Measurements from ENCODE around the gene ZBED3.
"Not testable (repeated sequence)": the region's sequence is repeated elsewhere in the genome, so short reads cannot be mapped to it uniquely, and the experiment has no call there.

The ZBED3 gene

DNA sequence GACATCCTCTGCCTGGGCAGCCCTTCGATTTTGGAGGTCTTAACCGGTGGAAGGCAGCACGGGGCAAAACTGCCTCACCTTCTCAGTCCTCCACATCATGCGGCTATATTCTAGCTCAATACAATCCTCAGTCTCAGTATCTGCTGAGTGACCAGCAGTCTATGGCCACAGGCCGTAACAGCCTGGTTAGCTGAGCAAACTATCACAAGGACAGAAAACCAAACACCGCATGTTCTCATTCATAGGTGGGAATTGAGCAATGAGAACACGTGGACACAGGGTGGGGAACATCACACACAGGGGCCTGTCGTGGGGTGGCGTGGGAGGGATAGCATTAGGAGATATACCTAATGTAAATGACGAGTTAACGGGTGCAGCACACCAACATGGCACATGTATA, 6.6 kb downstream of the ZBED3 start:
- Histone ChIP-seq H3K4me1 (ENCODE audit: control extremely low read depth in 1 of 4, control insufficient read depth in 4 of 4, insufficient read depth in 4 of 4, low read length in 3 of 4) (peaks cover 0 to 21% (median 10%) of the 10 kb centered on the region in 4 experiments), H3K36me3 (ENCODE audit: control insufficient read depth in 4 of 4, insufficient read depth in 4 of 4, low read length in 3 of 4) (peaks cover 9 to 38% (median 15%) of the 10 kb centered on the region in 4 experiments)
- WGBS (ENCODE audit: insufficient coverage) = 98% methylated on average over 6 of the region's 11 CpGs
- CTCF ChIA-PET; H3K9me3 ChIP-seq (ENCODE audit: control extremely low read depth in 1 of 5, control insufficient read depth in 4 of 5, insufficient read depth in 2 of 5, low read depth in 1 of 5, low read length in 4 of 5); H3K27me3 ChIP-seq (replicated peaks in 2 of 5; ENCODE audit: control insufficient read depth in 4 of 5, insufficient read depth in 5 of 5, low read length in 4 of 5); H3K4me3 ChIP-seq (ENCODE audit: control insufficient read depth in 1 of 7, extremely low read depth in 1 of 7, insufficient read depth in 4 of 7, low read depth in 2 of 7, low read length in 6 of 7); H3K27ac ChIP-seq (ENCODE audit: insufficient read depth in 1 of 2, low read depth in 1 of 2, low read length in 2 of 2, poor library complexity in 1 of 2, severe bottlenecking in 2 of 2); DNase-seq; POLR2A ChIA-PET: not testable (repeated sequence)

GRCh38 chr5:77077829-77078176, 9.3 kb downstream of the ZBED3 start:
- peak overlapping the region; percentile 51 to 80 (median 67) for H3K4me3 ChIP-seq (ENCODE audit: control insufficient read depth in 1 of 7, extremely low read depth in 1 of 7, insufficient read depth in 4 of 7, low read depth in 2 of 7, low read length in 6 of 7)
- DNase-seq = no peak
- 33% methylated on average over 3 of the region's 12 CpGs for WGBS (ENCODE audit: insufficient coverage)
- ChIA-PET CTCF (interaction anchor here (0.7 to 2.6 kb wide), 24 partner anchors 10 to 1281 kb away, joined by 3 to 37 read pairs (median 4); partner anchors contain the start of gene ZBED3), POLR2A (interaction anchor here (0.6 to 1.3 kb wide), 2 partner anchors 9 to 120 kb away, joined by 4 to 6 read pairs; partner anchors contain the start of gene ZBED3)
- peak overlapping the region in 1 of 2 experiments; percentile 14 for H3K27ac ChIP-seq (ENCODE audit: insufficient read depth in 1 of 2, low read depth in 1 of 2, low read length in 2 of 2, poor library complexity in 1 of 2, severe bottlenecking in 2 of 2)
- H3K9me3 ChIP-seq (ENCODE audit: control extremely low read depth in 1 of 5, control insufficient read depth in 4 of 5, insufficient read depth in 2 of 5, low read depth in 1 of 5, low read length in 4 of 5) = no peaks in the 10 kb centered on the region
- peaks cover 3 to 35% (median 6%) of the 10 kb centered on the region in 4 experiments for H3K36me3 ChIP-seq (ENCODE audit: control insufficient read depth in 4 of 4, insufficient read depth in 4 of 4, low read length in 3 of 4)
- H3K27me3 ChIP-seq (replicated peaks in 2 of 5; ENCODE audit: control insufficient read depth in 4 of 5, insufficient read depth in 5 of 5, low read length in 4 of 5) = no peaks in the 10 kb centered on the region
- peaks cover 0 to 13% (median 7%) of the 10 kb centered on the region in 4 experiments for H3K4me1 ChIP-seq (ENCODE audit: control extremely low read depth in 1 of 4, control insufficient read depth in 4 of 4, insufficient read depth in 4 of 4, low read length in 3 of 4)

- ChIA-PET CTCF (interaction anchor here (0.6 to 2.6 kb wide), 25 partner anchors 9 to 1282 kb away, joined by 3 to 37 read pairs (median 4); partner anchors contain the start of gene ZBED3), POLR2A (interaction anchor here (0.6 to 1.3 kb wide), 2 partner anchors 10 to 119 kb away, joined by 4 to 6 read pairs; partner anchors contain the start of gene ZBED3)
- no peaks in the 10 kb centered on the region for H3K9me3 ChIP-seq (ENCODE audit: control extremely low read depth in 1 of 5, control insufficient read depth in 4 of 5, insufficient read depth in 2 of 5, low read depth in 1 of 5, low read length in 4 of 5)
- H3K4me3 ChIP-seq (ENCODE audit: control insufficient read depth in 1 of 7, extremely low read depth in 1 of 7, insufficient read depth in 4 of 7, low read depth in 2 of 7, low read length in 6 of 7) = peak overlapping the region; percentile 51 to 80 (median 67)
- peaks cover 3 to 35% (median 6%) of the 10 kb centered on the region in 4 experiments for H3K36me3 ChIP-seq (ENCODE audit: control insufficient read depth in 4 of 4, insufficient read depth in 4 of 4, low read length in 3 of 4)
- H3K27ac ChIP-seq (ENCODE audit: insufficient read depth in 1 of 2, low read depth in 1 of 2, low read length in 2 of 2, poor library complexity in 1 of 2, severe bottlenecking in 2 of 2) = peak overlapping the region in 1 of 2 experiments; percentile 14
- H3K27me3 ChIP-seq (replicated peaks in 2 of 5; ENCODE audit: control insufficient read depth in 4 of 5, insufficient read depth in 5 of 5, low read length in 4 of 5) = no peaks in the 10 kb centered on the region
- 8% methylated on average over 85 of the region's 105 CpGs for WGBS (ENCODE audit: insufficient coverage)
- H3K4me1 ChIP-seq (ENCODE audit: control extremely low read depth in 1 of 4, control insufficient read depth in 4 of 4, insufficient read depth in 4 of 4, low read length in 3 of 4) = peaks cover 0 to 13% (median 7%) of the 10 kb centered on the region in 4 experiments
- peak; percentile 71 to 85 (median 80) for DNase-seq
These were observed 9.9 kb downstream of the ZBED3 start for GRCh38 chr5:77076961-77077828.

GRCh38 chr5:77074745-77075144, 12.3 kb downstream of the ZBED3 start:
- WGBS (ENCODE audit: insufficient coverage) = 97% methylated on average over 3 of the region's 4 CpGs
- CTCF ChIA-PET = interaction anchor here (1.1 kb wide), 1 partner anchor 206 kb away, joined by 3 read pairs; no protein-coding TSS in a partner anchor
- POLR2A ChIA-PET = no interaction called here

GRCh38 chr5:77073667-77074066, 13.4 kb downstream of the ZBED3 start:
- peaks cover under 1 to 39% (median 10%) of the 10 kb centered on the region in 4 experiments for H3K36me3 ChIP-seq (ENCODE audit: control insufficient read depth in 4 of 4, insufficient read depth in 4 of 4, low read length in 3 of 4)
- CTCF ChIA-PET = interaction anchor here (1.1 kb wide), 1 partner anchor 205 kb away, joined by 3 read pairs; no protein-coding TSS in a partner anchor
- 92% methylated on average over 2 of the region's 2 CpGs for WGBS (ENCODE audit: insufficient coverage)
- POLR2A ChIA-PET = no interaction called here
- no peak overlapping the region for H3K4me3 ChIP-seq (ENCODE audit: control insufficient read depth in 1 of 7, extremely low read depth in 1 of 7, insufficient read depth in 4 of 7, low read depth in 2 of 7, low read length in 6 of 7)
- H3K9me3 ChIP-seq (ENCODE audit: control extremely low read depth in 1 of 5, control insufficient read depth in 4 of 5, insufficient read depth in 2 of 5, low read depth in 1 of 5, low read length in 4 of 5) = no peaks in the 10 kb centered on the region
- no peak overlapping the region for H3K27ac ChIP-seq (ENCODE audit: insufficient read depth in 1 of 2, low read depth in 1 of 2, low read length in 2 of 2, poor library complexity in 1 of 2, severe bottlenecking in 2 of 2)
- peaks cover 0 to 13% (median 7%) of the 10 kb centered on the region in 4 experiments for H3K4me1 ChIP-seq (ENCODE audit: control extremely low read depth in 1 of 4, control insufficient read depth in 4 of 4, insufficient read depth in 4 of 4, low read length in 3 of 4)
- DNase-seq = no peak
- no peaks in the 10 kb centered on the region for H3K27me3 ChIP-seq (replicated peaks in 2 of 5; ENCODE audit: control insufficient read depth in 4 of 5, insufficient read depth in 5 of 5, low read length in 4 of 5)

More at GRCh38 chr5:77074745-77075144, 12.3 kb downstream of the ZBED3 start:
- Histone ChIP-seq H3K36me3 (ENCODE audit: control insufficient read depth in 4 of 4, insufficient read depth in 4 of 4, low read length in 3 of 4) (peaks cover 0 to 36% (median 6%) of the 10 kb centered on the region in 4 experiments), H3K4me1 (ENCODE audit: control extremely low read depth in 1 of 4, control insufficient read depth in 4 of 4, insufficient read depth in 4 of 4, low read length in 3 of 4) (peaks cover 0 to 13% (median 7%) of the 10 kb centered on the region in 4 experiments), H3K4me3 (ENCODE audit: control insufficient read depth in 1 of 7, extremely low read depth in 1 of 7, insufficient read depth in 4 of 7, low read depth in 2 of 7, low read length in 6 of 7) (no peak overlapping the region), H3K27me3 (replicated peaks in 2 of 5; ENCODE audit: control insufficient read depth in 4 of 5, insufficient read depth in 5 of 5, low read length in 4 of 5) (no peaks in the 10 kb centered on the region), H3K9me3 (ENCODE audit: control extremely low read depth in 1 of 5, control insufficient read depth in 4 of 5, insufficient read depth in 2 of 5, low read depth in 1 of 5, low read length in 4 of 5) (no peaks in the 10 kb centered on the region), H3K27ac (ENCODE audit: insufficient read depth in 1 of 2, low read depth in 1 of 2, low read length in 2 of 2, poor library complexity in 1 of 2, severe bottlenecking in 2 of 2) (no peak overlapping the region)
- DNase-seq = no peak

DNA sequence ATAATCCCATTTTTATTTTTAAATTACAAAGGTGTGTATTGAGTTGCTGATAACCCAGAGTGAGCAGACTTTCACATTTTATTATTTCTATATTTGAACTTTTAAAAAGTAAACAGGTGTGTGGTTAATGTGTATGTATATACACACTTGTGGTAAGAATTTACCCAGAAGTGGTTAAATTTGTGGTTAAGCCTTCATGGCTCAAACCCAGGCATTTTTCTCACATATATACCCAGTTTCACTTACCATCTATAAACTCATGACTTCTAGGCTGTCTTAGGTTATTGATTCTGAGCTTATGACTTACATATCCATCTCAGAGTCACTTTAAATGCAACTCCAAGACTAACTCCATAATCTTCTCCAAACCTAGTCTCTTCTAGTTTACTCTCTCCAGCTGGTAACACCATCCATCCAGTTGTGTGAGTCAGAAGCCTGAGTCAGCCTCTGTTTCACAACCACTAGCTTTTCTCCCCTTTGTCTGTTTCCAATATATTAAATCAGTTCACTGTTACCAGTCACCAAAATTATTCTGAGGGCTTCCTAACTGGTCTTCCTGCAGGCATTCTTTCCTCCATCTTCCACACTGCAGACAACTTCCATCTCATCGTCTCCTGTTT, 20.2 kb downstream of the ZBED3 start:
- POLR2A ChIA-PET = no interaction called here
- Histone ChIP-seq H3K4me3 (ENCODE audit: control insufficient read depth in 1 of 7, extremely low read depth in 1 of 7, insufficient read depth in 4 of 7, low read depth in 2 of 7, low read length in 6 of 7) (no peak overlapping the region), H3K36me3 (ENCODE audit: control insufficient read depth in 4 of 4, insufficient read depth in 4 of 4, low read length in 3 of 4) (peaks cover 8 to 43% (median 32%) of the 10 kb centered on the region in 4 experiments), H3K9me3 (ENCODE audit: control extremely low read depth in 1 of 5, control insufficient read depth in 4 of 5, insufficient read depth in 2 of 5, low read depth in 1 of 5, low read length in 4 of 5) (no peaks in the 10 kb centered on the region), H3K27me3 (replicated peaks in 2 of 5; ENCODE audit: control insufficient read depth in 4 of 5, insufficient read depth in 5 of 5, low read length in 4 of 5) (no peaks in the 10 kb centered on the region), H3K27ac (ENCODE audit: insufficient read depth in 1 of 2, low read depth in 1 of 2, low read length in 2 of 2, poor library complexity in 1 of 2, severe bottlenecking in 2 of 2) (no peak overlapping the region), H3K4me1 (ENCODE audit: control extremely low read depth in 1 of 4, control insufficient read depth in 4 of 4, insufficient read depth in 4 of 4, low read length in 3 of 4) (peaks cover 0 to 22% (median 4%) of the 10 kb centered on the region in 4 experiments)
- DNase-seq = no peak
- CTCF ChIA-PET = interaction anchor here (1.0 kb wide), 1 partner anchor 10 kb away, joined by 4 read pairs; no protein-coding TSS in a partner anchor
- 88% methylated on average over 1 of the region's 1 CpG for WGBS (ENCODE audit: insufficient coverage)

Data from common myeloid progenitor, CD34-positive (primary cell).